ENCODE measurements around the gene C15orf40.

DNA sequence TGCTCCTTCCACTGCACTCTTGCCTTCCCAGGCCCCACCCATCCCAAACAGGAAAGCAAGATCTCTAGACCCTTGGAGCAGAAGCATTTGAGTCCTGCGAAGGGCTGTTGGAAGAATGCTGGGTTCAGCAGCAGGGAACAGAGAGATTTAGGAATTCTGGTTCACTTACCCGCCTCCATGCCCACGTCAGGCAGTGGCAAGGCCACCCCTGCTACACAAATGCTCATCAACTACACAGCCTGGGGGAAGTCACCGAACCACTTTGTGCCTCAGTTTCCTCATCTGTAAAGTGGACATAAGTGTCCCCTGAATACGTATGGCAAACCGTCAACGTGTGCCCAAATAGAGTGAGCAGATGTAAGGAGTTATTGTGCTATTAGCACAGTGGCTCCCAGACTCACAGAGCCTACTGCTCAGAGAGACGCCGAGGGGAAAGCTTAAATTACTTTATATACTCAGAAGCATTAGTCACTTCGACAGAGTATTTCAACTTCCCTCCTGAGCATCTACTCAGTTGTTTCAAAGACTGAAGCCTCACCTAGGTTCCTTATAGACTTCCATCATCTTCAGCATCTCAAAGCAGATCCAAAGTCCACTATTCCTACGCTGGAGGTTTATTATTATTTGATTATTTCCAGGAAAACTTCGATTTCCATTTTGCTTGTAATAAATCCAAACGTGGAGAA is 59.8 kb downstream of the C15orf40 start:
- TF ChIP-seq, protein P1, sequence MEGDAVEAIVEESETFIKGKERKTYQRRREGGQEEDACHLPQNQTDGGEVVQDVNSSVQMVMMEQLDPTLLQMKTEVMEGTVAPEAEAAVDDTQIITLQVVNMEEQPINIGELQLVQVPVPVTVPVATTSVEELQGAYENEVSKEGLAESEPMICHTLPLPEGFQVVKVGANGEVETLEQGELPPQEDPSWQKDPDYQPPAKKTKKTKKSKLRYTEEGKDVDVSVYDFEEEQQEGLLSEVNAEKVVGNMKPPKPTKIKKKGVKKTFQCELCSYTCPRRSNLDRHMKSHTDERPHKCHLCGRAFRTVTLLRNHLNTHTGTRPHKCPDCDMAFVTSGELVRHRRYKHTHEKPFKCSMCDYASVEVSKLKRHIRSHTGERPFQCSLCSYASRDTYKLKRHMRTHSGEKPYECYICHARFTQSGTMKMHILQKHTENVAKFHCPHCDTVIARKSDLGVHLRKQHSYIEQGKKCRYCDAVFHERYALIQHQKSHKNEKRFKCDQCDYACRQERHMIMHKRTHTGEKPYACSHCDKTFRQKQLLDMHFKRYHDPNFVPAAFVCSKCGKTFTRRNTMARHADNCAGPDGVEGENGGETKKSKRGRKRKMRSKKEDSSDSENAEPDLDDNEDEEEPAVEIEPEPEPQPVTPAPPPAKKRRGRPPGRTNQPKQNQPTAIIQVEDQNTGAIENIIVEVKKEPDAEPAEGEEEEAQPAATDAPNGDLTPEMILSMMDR (IDR thresholded peaks at IDR 0.05; ENCODE audit: low read depth, low read length): no peak
- TF ChIP-seq, protein P2, sequence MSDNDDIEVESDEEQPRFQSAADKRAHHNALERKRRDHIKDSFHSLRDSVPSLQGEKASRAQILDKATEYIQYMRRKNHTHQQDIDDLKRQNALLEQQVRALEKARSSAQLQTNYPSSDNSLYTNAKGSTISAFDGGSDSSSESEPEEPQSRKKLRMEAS (IDR thresholded peaks at IDR 0.05; ENCODE audit: low read depth, low read length): no peak
- no peak for TF ChIP-seq POLR2A (IDR thresholded peaks at IDR 0.05; ENCODE audit: extremely low read depth, insufficient read length)

All from NB4 (cell line).